ENCODE results near the gene R3HDM2.

R3HDM2 gene

GRCh38 chr12:57216014-57216911, 214.6 kb downstream of the R3HDM2 start, which contains the start of gene NXPH4:
TSS of gene NXPH4 (plus strand) at chr12:57216794. CDS start at chr12:57216970, 176 bp downstream.
- DNase-seq = peak in 1 of 4 experiments; percentile 26

GRCh38 chr12:57215668-57216013, 215.2 kb downstream of the R3HDM2 start:
- peak in 2 of 4 experiments; percentile 28 to 37 for DNase-seq

GRCh38 chr12:57215065-57215464, 215.8 kb downstream of the R3HDM2 start:
- DNase-seq = peak in 1 of 4 experiments; percentile 24

GRCh38 chr12:57214398-57214781, 216.5 kb downstream of the R3HDM2 start:
- DNase-seq = peak; percentile 53 to 76 (median 68)

- no peak for DNase-seq
Observed at GRCh38 chr12:57213763-57214397, 217.0 kb downstream of the R3HDM2 start.

GRCh38 chr12:57213058-57213715, 217.7 kb downstream of the R3HDM2 start:
- DNase-seq = peak; percentile 87 to 91 (median 89)

GRCh38 chr12:57212701-57213057, 218.2 kb downstream of the R3HDM2 start:
- no peak for DNase-seq

GRCh38 chr12:57211791-57212700, 218.8 kb downstream of the R3HDM2 start:
- DNase-seq = no peak

GRCh38 chr12:57210926-57211692, 219.7 kb downstream of the R3HDM2 start:
- DNase-seq = no peak

GRCh38 chr12:57210461-57210860, 220.4 kb downstream of the R3HDM2 start:
- DNase-seq = no peak

GRCh38 chr12:57209916-57210315, 220.9 kb downstream of the R3HDM2 start:
- DNase-seq = no peak

GRCh38 chr12:57208631-57209282, 222.1 kb downstream of the R3HDM2 start:
- no peak for DNase-seq

- no peak for DNase-seq
Observed at GRCh38 chr12:57207731-57208630, 222.9 kb downstream of the R3HDM2 start.

GRCh38 chr12:57205931-57206330, 224.9 kb downstream of the R3HDM2 start:
- no peak for DNase-seq

- DNase-seq = no peak
Observed at GRCh38 chr12:57205186-57205585, 225.7 kb downstream of the R3HDM2 start.

GRCh38 chr12:57204454-57204853, 226.4 kb downstream of the R3HDM2 start:
- no peak for DNase-seq

- DNase-seq = no peak
Observed at GRCh38 chr12:57203791-57204190, 227.1 kb downstream of the R3HDM2 start.
